Astrocyte (in vitro differentiated cells and primary cell): ENCODE measurements around the gene PRKCH.

Experiments
- EZH2 ChIP-seq: IDR thresholded peaks from 2 replicates; pipeline ENCODE4 v1.6.1; 2012; ENCODE audit warnings: mild to moderate bottlenecking, low read length, inconsistent platforms; ENCODE audit not compliant: insufficient read depth
- TF ChIP-seq, protein P1 (sequence below): IDR thresholded peaks from 2 replicates; pipeline ENCODE4 v1.5.1; 2011; ENCODE audit warnings: low read depth, mild to moderate bottlenecking, inconsistent platforms, low read length, moderate library complexity; ENCODE audit not compliant: insufficient read depth

DNA sequence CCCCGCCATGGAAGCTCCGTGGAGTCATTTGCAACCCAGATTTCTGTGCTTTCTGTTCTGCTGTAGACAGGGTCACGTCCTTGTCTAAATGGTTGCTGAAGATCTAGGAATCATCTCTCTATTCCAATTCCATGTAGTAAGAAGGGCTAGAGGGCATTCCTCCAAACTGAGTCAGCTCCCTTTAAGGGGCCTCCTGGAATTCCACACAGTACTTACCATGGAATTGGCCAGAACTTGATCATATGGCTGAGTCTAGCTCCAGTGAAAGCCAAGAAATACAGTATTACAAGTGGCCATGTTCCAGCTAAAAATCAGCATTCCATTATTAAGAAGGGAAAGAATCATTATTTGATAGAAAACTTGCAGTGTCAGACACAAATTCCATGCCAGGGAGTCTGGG, 171.9 kb downstream of the PRKCH start:
- TF ChIP-seq, protein P1, sequence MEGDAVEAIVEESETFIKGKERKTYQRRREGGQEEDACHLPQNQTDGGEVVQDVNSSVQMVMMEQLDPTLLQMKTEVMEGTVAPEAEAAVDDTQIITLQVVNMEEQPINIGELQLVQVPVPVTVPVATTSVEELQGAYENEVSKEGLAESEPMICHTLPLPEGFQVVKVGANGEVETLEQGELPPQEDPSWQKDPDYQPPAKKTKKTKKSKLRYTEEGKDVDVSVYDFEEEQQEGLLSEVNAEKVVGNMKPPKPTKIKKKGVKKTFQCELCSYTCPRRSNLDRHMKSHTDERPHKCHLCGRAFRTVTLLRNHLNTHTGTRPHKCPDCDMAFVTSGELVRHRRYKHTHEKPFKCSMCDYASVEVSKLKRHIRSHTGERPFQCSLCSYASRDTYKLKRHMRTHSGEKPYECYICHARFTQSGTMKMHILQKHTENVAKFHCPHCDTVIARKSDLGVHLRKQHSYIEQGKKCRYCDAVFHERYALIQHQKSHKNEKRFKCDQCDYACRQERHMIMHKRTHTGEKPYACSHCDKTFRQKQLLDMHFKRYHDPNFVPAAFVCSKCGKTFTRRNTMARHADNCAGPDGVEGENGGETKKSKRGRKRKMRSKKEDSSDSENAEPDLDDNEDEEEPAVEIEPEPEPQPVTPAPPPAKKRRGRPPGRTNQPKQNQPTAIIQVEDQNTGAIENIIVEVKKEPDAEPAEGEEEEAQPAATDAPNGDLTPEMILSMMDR: no peak
- no peak for TF ChIP-seq EZH2
